ENCODE results near the gene SLC49A4.

DNA sequence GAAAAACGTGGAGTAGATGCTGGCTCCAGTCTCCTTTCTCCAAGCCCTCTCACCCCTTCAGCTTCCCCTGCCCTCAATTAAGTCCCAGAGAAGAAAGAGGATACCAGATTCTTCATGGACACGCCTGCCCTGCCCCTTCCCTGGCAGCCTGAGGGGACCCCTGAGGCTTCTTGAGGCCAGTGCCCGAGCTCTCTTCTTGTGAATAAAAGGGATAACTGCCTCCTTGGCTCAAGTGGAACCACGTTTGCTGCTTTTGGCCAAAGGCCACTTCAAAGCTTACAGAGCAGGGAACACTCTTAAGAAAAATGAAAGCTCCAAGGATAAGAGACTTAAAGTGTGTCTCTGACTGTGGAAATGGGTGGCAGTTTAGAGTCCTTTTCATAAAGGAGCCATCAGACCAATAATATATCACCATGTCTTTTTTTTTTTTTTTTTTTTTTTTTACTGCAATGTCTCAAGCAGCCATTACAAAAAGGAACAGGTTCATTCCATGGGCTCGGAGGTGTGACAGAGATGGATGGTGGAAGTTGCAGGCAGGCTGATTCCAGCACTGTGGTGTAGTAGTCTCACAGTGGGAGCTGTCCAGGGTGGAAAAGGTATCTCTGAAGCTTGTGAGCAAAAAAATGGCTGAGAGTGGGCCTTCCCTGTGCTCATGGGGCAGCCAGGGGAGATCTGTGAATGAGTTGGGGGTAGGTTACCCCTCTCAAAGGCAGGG, 123.9 kb downstream of the SLC49A4 start:
- TF ChIP-seq, protein P1, sequence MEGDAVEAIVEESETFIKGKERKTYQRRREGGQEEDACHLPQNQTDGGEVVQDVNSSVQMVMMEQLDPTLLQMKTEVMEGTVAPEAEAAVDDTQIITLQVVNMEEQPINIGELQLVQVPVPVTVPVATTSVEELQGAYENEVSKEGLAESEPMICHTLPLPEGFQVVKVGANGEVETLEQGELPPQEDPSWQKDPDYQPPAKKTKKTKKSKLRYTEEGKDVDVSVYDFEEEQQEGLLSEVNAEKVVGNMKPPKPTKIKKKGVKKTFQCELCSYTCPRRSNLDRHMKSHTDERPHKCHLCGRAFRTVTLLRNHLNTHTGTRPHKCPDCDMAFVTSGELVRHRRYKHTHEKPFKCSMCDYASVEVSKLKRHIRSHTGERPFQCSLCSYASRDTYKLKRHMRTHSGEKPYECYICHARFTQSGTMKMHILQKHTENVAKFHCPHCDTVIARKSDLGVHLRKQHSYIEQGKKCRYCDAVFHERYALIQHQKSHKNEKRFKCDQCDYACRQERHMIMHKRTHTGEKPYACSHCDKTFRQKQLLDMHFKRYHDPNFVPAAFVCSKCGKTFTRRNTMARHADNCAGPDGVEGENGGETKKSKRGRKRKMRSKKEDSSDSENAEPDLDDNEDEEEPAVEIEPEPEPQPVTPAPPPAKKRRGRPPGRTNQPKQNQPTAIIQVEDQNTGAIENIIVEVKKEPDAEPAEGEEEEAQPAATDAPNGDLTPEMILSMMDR (IDR thresholded peaks at IDR 0.05): no peak
- TF ChIP-seq ZFX (IDR thresholded peaks at IDR 0.05; ENCODE audit: borderline replicate concordance): no peak
